ENCODE data around the gene TOP1. TPM values are rescaled to one million over a fixed set of nuclear protein-coding genes. Genes with fewer than 3 reads are reported as not detected.

The TOP1 gene
- total RNA-seq, 4 donors from 2014 or later = 9.4 to 13.6 (median 12.2) TPM

- DNase-seq (no peak), ATAC-seq (no peak)
- no peak for TF ChIP-seq POLR2A (IDR thresholded peaks at IDR 0.05)
- TF ChIP-seq, protein P1, sequence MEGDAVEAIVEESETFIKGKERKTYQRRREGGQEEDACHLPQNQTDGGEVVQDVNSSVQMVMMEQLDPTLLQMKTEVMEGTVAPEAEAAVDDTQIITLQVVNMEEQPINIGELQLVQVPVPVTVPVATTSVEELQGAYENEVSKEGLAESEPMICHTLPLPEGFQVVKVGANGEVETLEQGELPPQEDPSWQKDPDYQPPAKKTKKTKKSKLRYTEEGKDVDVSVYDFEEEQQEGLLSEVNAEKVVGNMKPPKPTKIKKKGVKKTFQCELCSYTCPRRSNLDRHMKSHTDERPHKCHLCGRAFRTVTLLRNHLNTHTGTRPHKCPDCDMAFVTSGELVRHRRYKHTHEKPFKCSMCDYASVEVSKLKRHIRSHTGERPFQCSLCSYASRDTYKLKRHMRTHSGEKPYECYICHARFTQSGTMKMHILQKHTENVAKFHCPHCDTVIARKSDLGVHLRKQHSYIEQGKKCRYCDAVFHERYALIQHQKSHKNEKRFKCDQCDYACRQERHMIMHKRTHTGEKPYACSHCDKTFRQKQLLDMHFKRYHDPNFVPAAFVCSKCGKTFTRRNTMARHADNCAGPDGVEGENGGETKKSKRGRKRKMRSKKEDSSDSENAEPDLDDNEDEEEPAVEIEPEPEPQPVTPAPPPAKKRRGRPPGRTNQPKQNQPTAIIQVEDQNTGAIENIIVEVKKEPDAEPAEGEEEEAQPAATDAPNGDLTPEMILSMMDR (IDR thresholded peaks at IDR 0.05 in 4 of 5, conservative IDR thresholded peaks at IDR 0.05 in 1 of 5) = no peak
- in situ Hi-C loops (cut with MboI; ENCODE audit: low sequenced_read_pairs in 4 of 4) (no loop called here), intact Hi-C loops (cut with DNase I; ENCODE audit: low total_unique reads) (no loop called here)
- H3K9me3 ChIP-seq = no peaks in the 10 kb centered on the region
- H3K4me1 ChIP-seq = no peaks in the 10 kb centered on the region
- no peak overlapping the region for H3K27ac ChIP-seq
- H3K36me3 ChIP-seq = peaks cover 4 to 66% of the 10 kb centered on the region in 2 donors
- H3K27me3 ChIP-seq = no peaks in the 10 kb centered on the region
- no peak overlapping the region for H3K4me3 ChIP-seq
Measured at GRCh38 chr20:41081276-41081814, 52.7 kb downstream of the TOP1 start.

- Histone ChIP-seq H3K4me1 (no peaks in the 10 kb centered on the region), H3K27ac (no peak overlapping the region), H3K27me3 (no peaks in the 10 kb centered on the region), H3K36me3 (peaks cover 4 to 63% of the 10 kb centered on the region in 2 donors), H3K9me3 (no peaks in the 10 kb centered on the region), H3K4me3 (no peak overlapping the region)
- intact Hi-C loops (cut with DNase I; ENCODE audit: low total_unique reads) = no loop called here
- in situ Hi-C loops (cut with MboI; ENCODE audit: low sequenced_read_pairs in 4 of 4) = no loop called here
- ATAC-seq (no peak), DNase-seq (no peak)
- no peak for TF ChIP-seq POLR2A (IDR thresholded peaks at IDR 0.05)
- TF ChIP-seq, protein P1 (IDR thresholded peaks at IDR 0.05 in 4 of 5, conservative IDR thresholded peaks at IDR 0.05 in 1 of 5) = no peak
Measured at GRCh38 chr20:41082306-41082705, 53.7 kb downstream of the TOP1 start.

GRCh38 chr20:41085606-41086005, 57.0 kb downstream of the TOP1 start:
- no peaks in the 10 kb centered on the region for H3K4me1 ChIP-seq
- no peaks in the 10 kb centered on the region for H3K9me3 ChIP-seq
- intact Hi-C loops (cut with DNase I; ENCODE audit: low total_unique reads) = no loop called here
- DNase-seq (no peak), ATAC-seq (no peak)
- H3K4me3 ChIP-seq = no peak overlapping the region
- H3K36me3 ChIP-seq = peaks cover 4 to 64% of the 10 kb centered on the region in 2 donors
- in situ Hi-C loops (cut with MboI; ENCODE audit: low sequenced_read_pairs in 4 of 4) = no loop called here
- TF ChIP-seq POLR2A (IDR thresholded peaks at IDR 0.05) = no peak
- TF ChIP-seq, protein P1 (IDR thresholded peaks at IDR 0.05 in 4 of 5, conservative IDR thresholded peaks at IDR 0.05 in 1 of 5) = no peak
- H3K27me3 ChIP-seq = no peaks in the 10 kb centered on the region
- H3K27ac ChIP-seq = no peak overlapping the region

- Histone ChIP-seq H3K27ac (no peak overlapping the region), H3K4me1 (no peaks in the 10 kb centered on the region), H3K36me3 (peaks cover 4 to 58% of the 10 kb centered on the region in 2 donors), H3K9me3 (no peaks in the 10 kb centered on the region), H3K4me3 (no peak overlapping the region), H3K27me3 (no peaks in the 10 kb centered on the region)
- intact Hi-C loops (cut with DNase I; ENCODE audit: low total_unique reads) = no loop called here
- ATAC-seq (no peak), DNase-seq (no peak)
- TF ChIP-seq, protein P1 (IDR thresholded peaks at IDR 0.05 in 4 of 5, conservative IDR thresholded peaks at IDR 0.05 in 1 of 5) = no peak
- TF ChIP-seq POLR2A (IDR thresholded peaks at IDR 0.05) = no peak
- in situ Hi-C loops (cut with MboI; ENCODE audit: low sequenced_read_pairs in 4 of 4) = no loop called here
Measured at GRCh38 chr20:41086402-41087324, 58.0 kb downstream of the TOP1 start.
